Body of pancreas (tissue), 4 donors: ENCODE measurements around the gene HSPA1B. TPM values are rescaled to one million over a fixed set of nuclear protein-coding genes. Genes with fewer than 3 reads are reported as not detected.
A peak's percentile ranks its signal among the peaks of the same experiment; 100 is the strongest.

Experiments used
- ATAC-seq: fragments of 150-250 bp; one replicate; pipeline ENCODE4 v1.9.1; 2016
- DNase-seq, 4 donors: peaks; one replicate each; pipeline ENCODE4 v3.0.0-alpha.2; 2019
- H3K27ac ChIP-seq, 4 donors: fragments of 200-600 bp; sonication (generic); 1 replicate in 3 of 4; 2 replicates in 1 of 4; pipeline versions ENCODE4 v1.5.1 to v1.6.1; 2016 to 2019; ENCODE audit warnings: mild to moderate bottlenecking in 1 of 4, mixed read lengths in 1 of 4, moderate library complexity in 1 of 4
- H3K27me3 ChIP-seq, 2 donors: fragments of 200-600 bp; sonication (generic); one replicate each; pipeline ENCODE4 v1.6.0; 2016; ENCODE audit warnings: mild to moderate bottlenecking in 1 of 2
- H3K36me3 ChIP-seq, 2 donors: fragments of 200-600 bp; sonication (generic); replicated peaks in 1 of 2; 2 replicates each; pipeline ENCODE4 v1.5.1; 2016; ENCODE audit warnings: low read depth in 2 of 2; ENCODE audit not compliant: insufficient read depth in 1 of 2
- H3K4me1 ChIP-seq: fragments of 200-600 bp; sonication (generic); one replicate; pipeline ENCODE4 v1.6.0; 2016
- H3K4me3 ChIP-seq, 2 donors: fragments of 200-600 bp; sonication (generic); 1 replicate in 1 of 2; 2 replicates in 1 of 2; pipeline ENCODE4 v1.5.1; 2016 to 2019
- H3K9me3 ChIP-seq, 3 donors: fragments of 200-600 bp; sonication (generic); 1 replicate in 2 of 3; 2 replicates in 1 of 3; pipeline ENCODE4 v1.5.1; 2016
- CTCF ChIP-seq, 7 experiments: fragments of 450-650 bp in 4 of 7; fragments of 200-600 bp in 3 of 7; sonication (generic) in 3 of 7; IDR thresholded peaks; one replicate each; pipeline ENCODE4 v1.5.1; 2016 to 2019; ENCODE audit warnings: antibody characterized with exemption in 7 of 7
- POLR2A ChIP-seq, 3 donors: fragments of 450-650 bp; IDR thresholded peaks; one replicate each; pipeline ENCODE4 v1.6.1; 2016; ENCODE audit warnings: antibody characterized with exemption in 3 of 3, mild to moderate bottlenecking in 2 of 3
- WGBS, 2 donors: methylation state at CpG; one replicate each; pipeline ENCODE4 v1.1.5; 2017; 5-methylcytosine and 5-hydroxymethylcytosine counted together
- intact Hi-C: fragments of 100-400 bp; cut with DNase I; formaldehyde crosslinking; loops from one replicate; pipeline ENCODE4 v1.15.1; 2023
- total RNA-seq, 2 donors: library from RNA; depleted of rRNA; stranded (reverse); fragments of >200 nt; gene quantifications; one replicate each; pipeline ENCODE4 v1.1.0, GENCODE V29; 2016

The HSPA1B gene
- total RNA-seq, 2 donors from 2014 or later = 87.0 to 131 TPM

DNA sequence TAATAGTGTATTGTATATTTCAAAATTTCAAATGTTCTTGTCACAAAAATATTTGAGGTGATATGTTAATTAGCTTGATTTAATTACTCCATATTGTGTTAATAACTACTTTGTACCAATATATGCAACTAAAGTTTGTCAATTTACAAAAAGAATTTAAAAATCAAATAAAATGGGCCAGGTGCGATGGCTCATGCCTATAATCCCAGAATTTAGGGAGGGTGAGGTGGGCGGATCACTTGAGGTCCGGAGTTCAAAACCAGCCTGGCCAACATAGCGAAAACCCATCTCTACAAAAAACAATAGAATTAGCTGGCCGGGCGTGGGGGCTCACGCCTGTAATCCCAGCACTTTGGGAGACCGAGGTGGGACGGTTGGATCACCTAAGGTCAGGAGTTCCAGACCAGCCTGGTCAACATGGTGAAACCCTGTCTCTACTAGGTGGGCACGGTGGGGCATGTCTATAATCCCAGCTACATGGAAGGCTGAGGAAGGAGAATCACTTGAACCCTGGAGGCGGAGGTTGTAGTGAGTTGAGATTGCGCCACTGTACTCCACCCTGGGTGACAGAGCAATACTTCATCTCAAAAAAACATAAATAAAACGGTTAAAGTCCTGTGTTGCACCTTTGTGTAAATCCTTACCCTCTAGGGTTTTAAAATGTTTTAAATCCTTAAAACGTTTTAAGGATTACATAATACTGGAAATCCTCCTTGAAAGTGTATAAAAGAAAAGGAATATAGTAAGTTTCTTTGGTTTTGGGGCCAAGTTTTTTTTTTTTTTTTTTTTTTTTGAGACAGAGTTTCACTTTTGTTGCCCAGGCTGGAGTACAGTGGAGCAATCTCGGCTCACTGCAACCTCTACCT, 4.0 kb downstream of the HSPA1B start:
- ATAC-seq (no peak), DNase-seq (peak in 1 of 4 donors; percentile 23)
- no peaks in the 10 kb centered on the region for H3K9me3 ChIP-seq
- 69 to 73% methylated on average over 15 of the region's 15 CpGs for WGBS, 2 donors
- H3K36me3 ChIP-seq = no peaks in the 10 kb centered on the region
- H3K4me1 ChIP-seq = peaks cover 37% of the 10 kb centered on the region
- intact Hi-C loops = no loop called here
- H3K27ac ChIP-seq = peak overlapping the region in 2 of 4 donors; percentile 73 to 83
- H3K4me3 ChIP-seq = no peak overlapping the region
- no peak for TF ChIP-seq POLR2A (IDR thresholded peaks at IDR 0.05)
- no peak for TF ChIP-seq CTCF (IDR thresholded peaks at IDR 0.05)
- no peaks in the 10 kb centered on the region for H3K27me3 ChIP-seq

DNA sequence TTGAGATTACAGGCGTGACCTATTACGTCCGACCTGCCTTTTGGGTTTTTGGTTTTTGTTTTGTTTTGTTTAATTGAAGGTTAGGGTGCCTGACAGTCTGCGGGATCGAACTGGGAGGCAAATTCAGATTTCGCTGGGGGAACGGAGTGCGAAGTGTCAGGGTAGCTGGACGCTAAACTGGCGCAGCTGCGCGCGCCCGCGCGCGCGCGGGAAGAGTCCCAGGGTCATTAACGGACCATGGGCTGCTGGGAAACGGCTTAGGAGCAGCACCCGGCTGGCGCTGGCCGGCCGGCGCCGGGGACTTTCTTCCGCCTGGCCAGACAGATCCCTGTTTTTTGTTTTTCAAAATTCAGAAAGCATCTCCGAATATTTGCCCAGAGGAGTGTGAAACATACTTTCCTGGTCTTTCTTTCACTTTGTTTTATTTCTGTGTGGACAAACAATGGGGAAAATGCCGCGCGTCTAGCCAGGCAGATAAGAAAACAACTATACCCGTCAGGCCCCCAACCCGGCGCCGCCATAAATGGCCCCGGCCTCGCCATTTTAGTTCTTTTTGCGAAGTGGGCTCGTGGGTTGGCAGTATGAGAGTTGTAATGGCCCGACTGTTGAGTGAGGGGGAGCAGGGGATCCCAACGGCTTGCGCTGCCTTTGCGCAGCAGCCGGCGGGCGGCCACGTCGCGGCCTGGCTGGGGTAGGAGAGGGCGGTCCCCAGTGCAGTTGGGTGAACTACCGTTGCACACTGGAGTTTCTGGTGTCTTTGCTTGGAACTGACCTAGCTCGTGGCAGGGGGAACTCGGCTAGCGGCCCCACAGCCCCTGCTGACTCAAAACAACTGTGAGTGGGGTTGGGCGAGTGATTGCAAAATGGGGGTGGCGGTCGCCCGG, 7.1 kb downstream of the HSPA1B start:
- Histone ChIP-seq H3K27ac (peak overlapping the region; percentile 80 to 95 (median 89)), H3K4me3 (peak overlapping the region; percentile 90 to 97), H3K27me3 (no peaks in the 10 kb centered on the region), H3K4me1 (peaks cover 61% of the 10 kb centered on the region), H3K9me3 (no peaks in the 10 kb centered on the region), H3K36me3 (peaks cover 5 to 10% of the 10 kb centered on the region in 2 donors)
- TF ChIP-seq POLR2A (IDR thresholded peaks at IDR 0.05) = peak; percentile 14 to 89 (median 87)
- TF ChIP-seq CTCF (IDR thresholded peaks at IDR 0.05) = peak in 2 of 7 experiments; percentile 4 to 11
- DNase-seq (peak; percentile 84 to 92 (median 88)), ATAC-seq (peak; percentile 89)
- 0% methylated on average over 36 to 59 of the region's 59 CpGs for WGBS, 2 donors
- intact Hi-C loops = no loop called here

DNA sequence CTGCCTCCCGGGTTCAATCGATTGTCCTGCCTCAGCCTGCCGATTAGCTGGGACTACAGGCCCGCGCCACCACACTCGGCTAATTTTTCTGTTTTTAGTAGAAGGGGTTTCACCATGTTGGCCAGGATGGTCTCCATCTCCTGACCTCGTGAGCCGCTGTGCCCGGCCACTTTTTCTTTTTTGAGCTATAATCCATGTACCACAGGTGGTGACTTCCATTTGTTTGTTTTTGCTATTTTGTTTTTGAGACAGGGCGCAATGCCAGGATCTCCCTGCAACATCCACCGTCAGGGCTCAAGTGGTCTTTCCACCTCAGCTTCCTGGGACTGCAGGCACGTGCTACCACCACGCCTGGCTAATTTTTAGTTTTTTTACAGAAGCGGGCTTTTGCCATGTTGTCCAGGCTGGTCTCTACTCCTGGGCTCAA, 8.5 kb downstream of the HSPA1B start:
- Histone ChIP-seq H3K4me1 (peaks cover 57% of the 10 kb centered on the region), H3K27me3 (no peaks in the 10 kb centered on the region), H3K36me3 (peaks cover 12 to 15% of the 10 kb centered on the region in 2 donors), H3K27ac (peak overlapping the region in 3 of 4 donors; percentile 80 to 95 (median 92)), H3K4me3 (no peak overlapping the region), H3K9me3 (no peaks in the 10 kb centered on the region)
- TF ChIP-seq POLR2A (IDR thresholded peaks at IDR 0.05) (no peak), CTCF (IDR thresholded peaks at IDR 0.05) (no peak)
- no peak for ATAC-seq
- 9 to 10% methylated on average over 14 of the region's 14 CpGs for WGBS, 2 donors
- intact Hi-C loops = no loop called here
- DNase-seq = no peak

DNA sequence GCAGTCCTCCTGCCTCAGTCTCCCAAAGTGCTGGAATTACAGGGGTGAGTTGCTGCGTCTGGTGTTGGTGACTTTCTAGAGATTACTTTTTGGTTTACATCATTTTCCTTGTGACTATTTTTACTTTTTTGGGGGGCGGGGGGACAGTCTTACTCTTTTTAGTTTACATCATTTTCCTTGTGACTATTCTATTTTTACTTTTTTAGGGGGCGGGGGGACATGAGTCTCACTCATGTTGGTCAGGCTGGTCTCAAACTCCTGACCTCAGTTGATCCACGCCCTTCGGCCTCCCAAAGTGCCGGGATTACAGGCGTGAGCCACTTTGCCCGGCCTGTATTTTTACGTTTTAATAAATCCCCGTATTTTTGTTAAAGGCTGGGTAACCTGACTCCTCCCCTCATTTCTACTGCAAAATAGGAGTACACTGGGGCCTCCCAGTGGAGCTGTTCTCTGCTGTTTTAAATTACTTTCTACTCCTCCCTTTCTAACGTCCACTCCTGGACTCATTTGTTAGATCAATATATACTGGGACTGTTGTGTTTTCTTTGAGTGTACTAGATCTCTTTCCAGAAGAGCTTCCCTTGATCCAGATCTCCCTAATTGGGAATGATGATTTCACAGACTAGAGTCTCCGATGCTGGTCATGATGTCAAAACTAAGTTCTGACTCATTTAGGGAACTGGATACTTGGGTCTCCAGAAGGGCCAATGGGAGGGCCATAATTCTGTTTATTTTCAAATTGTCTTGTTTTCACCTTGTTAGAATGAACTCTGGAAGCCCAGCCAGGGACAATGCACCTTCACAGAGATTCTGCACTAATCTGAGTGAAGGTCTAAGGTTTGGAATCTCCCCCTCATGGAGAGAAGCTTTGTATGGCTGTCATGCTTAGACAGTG, 9.2 kb downstream of the HSPA1B start:
- H3K4me1 ChIP-seq = peaks cover 50% of the 10 kb centered on the region
- no peaks in the 10 kb centered on the region for H3K9me3 ChIP-seq
- peak overlapping the region in 3 of 4 donors; percentile 80 to 95 (median 92) for H3K27ac ChIP-seq
- WGBS, 2 donors = 18 to 29% methylated on average over 12 of the region's 12 CpGs
- no peak for TF ChIP-seq CTCF (IDR thresholded peaks at IDR 0.05)
- TF ChIP-seq POLR2A (IDR thresholded peaks at IDR 0.05) = no peak
- H3K36me3 ChIP-seq = peaks cover 12 to 15% of the 10 kb centered on the region in 2 donors
- no peak for ATAC-seq
- intact Hi-C loops = no loop called here
- no peak overlapping the region for H3K4me3 ChIP-seq
- no peaks in the 10 kb centered on the region for H3K27me3 ChIP-seq
- DNase-seq = no peak
